Colonic mucosa (tissue), 4 donors: ENCODE measurements around the gene WWOX. TPM values are rescaled to one million over a fixed set of nuclear protein-coding genes. Genes with fewer than 3 reads are reported as not detected.

Source experiments
- DNase-seq: peaks from one replicate; pipeline ENCODE4 v3.0.0-alpha.2; 2020
- H3K27ac ChIP-seq: fragments of 200-600 bp; one replicate; pipeline ENCODE4 v1.8.0; 2021
- H3K27me3 ChIP-seq: fragments of 200-600 bp; one replicate; pipeline ENCODE4 v1.8.0; 2021
- H3K36me3 ChIP-seq: fragments of 200-600 bp; one replicate; pipeline ENCODE4 v1.8.0; 2021
- H3K4me1 ChIP-seq: fragments of 200-600 bp; one replicate; pipeline ENCODE4 v1.8.0; 2021; ENCODE audit warnings: mild to moderate bottlenecking
- H3K4me3 ChIP-seq: fragments of 200-600 bp; one replicate; pipeline ENCODE4 v1.8.0; 2021
- H3K9ac ChIP-seq, 2 donors: one replicate each; pipeline ENCODE4 v1.7.0; 2013; ENCODE audit warnings: control low read depth in 2 of 2, low read depth in 2 of 2, low read length in 2 of 2
- H3K9me3 ChIP-seq: fragments of 200-600 bp; one replicate; pipeline ENCODE4 v1.8.0; 2021
- intact Hi-C: fragments of 100-400 bp; cut with DNase I; formaldehyde crosslinking; loops from one replicate; pipeline ENCODE4 v1.14.1; 2022
- total RNA-seq, 2 donors: library from RNA; stranded (reverse); fragmentation: NEBNext Ultra II Directional in 1 of 2; extraction: Animal tissue kit (Norgen Biotek cat#: 25700) in 1 of 2; gene quantifications; one replicate each; pipeline ENCODE4 v1.2.1, GENCODE V29; 2021
- TF ChIP-seq, protein P1 (sequence below): fragments of 200-600 bp; IDR thresholded peaks from one replicate; pipeline ENCODE4 v1.8.0; 2022; ENCODE audit warnings: antibody characterized with exemption, mild to moderate bottlenecking
- donor health status: healthy.
- donor health status: DM: no; HTN: no; CAD: no.
- donor health status: DM: no; HTN: no; CAD: no.

The WWOX gene
- total RNA-seq, 2 donors from 2014 or later = 7.2 to 11.0 TPM

DNA sequence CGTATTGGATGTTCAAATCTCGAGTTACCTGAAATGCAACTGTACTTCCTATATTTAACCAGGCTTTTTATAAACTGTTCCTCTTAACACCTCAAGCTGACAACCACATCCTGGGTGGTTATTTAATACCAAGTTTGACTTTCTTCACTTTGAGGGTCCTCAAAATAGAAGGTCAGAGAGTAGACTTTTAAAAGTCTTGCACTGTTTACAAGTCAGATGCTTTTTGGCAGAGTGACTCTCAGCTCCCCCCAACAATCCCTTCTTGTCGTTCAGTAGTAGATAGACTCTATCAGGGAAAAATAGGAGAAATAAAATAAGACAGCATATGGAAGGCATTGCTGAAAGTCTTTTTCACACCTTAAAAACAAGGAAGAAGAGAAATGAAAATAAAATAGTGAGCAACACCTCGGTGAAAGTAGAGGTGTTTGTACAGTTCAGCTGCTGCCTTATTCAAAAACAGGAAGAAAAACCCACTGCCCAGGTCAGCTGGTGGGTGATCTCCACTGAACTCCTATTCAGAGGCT, 650.4 kb downstream of the WWOX start:
- H3K27ac ChIP-seq = no peak overlapping the region

DNA sequence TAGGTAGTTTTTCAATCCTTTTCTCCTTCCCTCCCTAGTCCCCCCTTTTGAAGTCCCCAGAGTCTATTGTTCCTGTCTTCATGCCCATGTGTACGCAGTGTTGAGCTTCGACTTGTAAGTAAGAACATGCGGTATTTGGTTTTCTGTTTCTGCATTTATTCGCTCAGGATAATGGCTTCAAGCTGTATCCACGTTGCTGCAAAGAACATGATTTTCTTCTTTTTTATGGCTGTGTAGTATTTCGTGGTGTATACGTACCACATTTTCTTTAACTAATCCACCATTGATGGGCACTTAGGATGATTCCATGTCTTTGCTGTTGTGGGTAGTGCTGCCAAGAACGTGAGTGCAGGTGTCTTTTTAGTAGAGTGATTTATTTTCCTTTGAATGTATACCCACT, 651.2 kb downstream of the WWOX start:
- Histone ChIP-seq H3K36me3 (no peaks in the 10 kb centered on the region), H3K9me3 (no peaks in the 10 kb centered on the region), H3K4me1 (no peaks in the 10 kb centered on the region), H3K27ac (no peak overlapping the region), H3K27me3 (no peaks in the 10 kb centered on the region), H3K4me3 (no peak overlapping the region), H3K9ac (no peak overlapping the region)
- intact Hi-C loops = no loop called here
- no peak for DNase-seq
- TF ChIP-seq, protein P1, sequence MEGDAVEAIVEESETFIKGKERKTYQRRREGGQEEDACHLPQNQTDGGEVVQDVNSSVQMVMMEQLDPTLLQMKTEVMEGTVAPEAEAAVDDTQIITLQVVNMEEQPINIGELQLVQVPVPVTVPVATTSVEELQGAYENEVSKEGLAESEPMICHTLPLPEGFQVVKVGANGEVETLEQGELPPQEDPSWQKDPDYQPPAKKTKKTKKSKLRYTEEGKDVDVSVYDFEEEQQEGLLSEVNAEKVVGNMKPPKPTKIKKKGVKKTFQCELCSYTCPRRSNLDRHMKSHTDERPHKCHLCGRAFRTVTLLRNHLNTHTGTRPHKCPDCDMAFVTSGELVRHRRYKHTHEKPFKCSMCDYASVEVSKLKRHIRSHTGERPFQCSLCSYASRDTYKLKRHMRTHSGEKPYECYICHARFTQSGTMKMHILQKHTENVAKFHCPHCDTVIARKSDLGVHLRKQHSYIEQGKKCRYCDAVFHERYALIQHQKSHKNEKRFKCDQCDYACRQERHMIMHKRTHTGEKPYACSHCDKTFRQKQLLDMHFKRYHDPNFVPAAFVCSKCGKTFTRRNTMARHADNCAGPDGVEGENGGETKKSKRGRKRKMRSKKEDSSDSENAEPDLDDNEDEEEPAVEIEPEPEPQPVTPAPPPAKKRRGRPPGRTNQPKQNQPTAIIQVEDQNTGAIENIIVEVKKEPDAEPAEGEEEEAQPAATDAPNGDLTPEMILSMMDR = no peak

More for the DNA sequence above, 650.4 kb downstream of the WWOX start:
- Histone ChIP-seq H3K9me3 (no peaks in the 10 kb centered on the region), H3K36me3 (no peaks in the 10 kb centered on the region), H3K4me3 (no peak overlapping the region), H3K4me1 (no peaks in the 10 kb centered on the region), H3K9ac (no peak overlapping the region), H3K27me3 (no peaks in the 10 kb centered on the region)
- no peak for DNase-seq
- intact Hi-C loops = no loop called here
- TF ChIP-seq, protein P1 = no peak

DNA sequence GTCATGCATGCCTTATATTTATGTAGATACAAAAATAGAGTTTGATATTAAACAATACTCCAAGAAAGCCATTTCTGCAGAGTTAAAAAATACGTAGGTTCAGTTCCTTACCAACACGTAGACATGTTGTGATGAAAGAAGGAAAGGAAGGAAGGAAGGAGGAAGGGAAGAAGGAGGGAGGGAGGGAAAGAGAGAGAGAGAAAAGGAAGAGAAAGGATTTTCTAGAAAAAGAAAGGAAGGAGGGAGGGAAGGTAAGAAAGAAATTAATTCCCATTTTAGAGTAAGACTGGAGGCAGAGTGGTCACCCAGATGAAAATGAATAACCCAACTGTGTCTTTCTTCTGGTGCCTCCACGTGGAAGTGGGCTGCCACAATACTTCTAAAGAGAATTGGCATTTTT, 652.1 kb downstream of the WWOX start:
- H3K4me3 ChIP-seq = no peak overlapping the region
- H3K27ac ChIP-seq = no peak overlapping the region

DNA sequence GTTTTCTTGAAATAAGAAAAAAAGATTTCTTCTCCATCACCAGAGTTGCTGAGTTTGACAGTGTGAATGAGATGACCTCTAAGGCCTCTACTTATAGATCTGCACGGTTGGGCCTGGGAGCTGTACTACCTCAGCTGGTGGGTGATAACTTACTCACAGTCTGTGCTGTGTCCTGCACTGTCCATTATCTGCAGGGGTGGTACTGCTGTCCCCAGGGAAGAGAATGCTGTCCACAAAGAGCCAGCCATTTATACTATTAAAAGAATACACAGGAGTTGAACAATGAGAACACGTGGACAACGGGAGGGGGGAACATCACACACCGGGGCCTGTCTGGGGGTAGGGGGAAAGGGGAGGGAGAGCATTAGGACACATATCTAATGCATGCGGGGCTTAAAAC, 655.3 kb downstream of the WWOX start:
- no peaks in the 10 kb centered on the region for H3K4me1 ChIP-seq
- TF ChIP-seq, protein P1 = no peak
- no peak overlapping the region for H3K9ac ChIP-seq
- intact Hi-C loops = no loop called here
- no peak for DNase-seq
- H3K9me3 ChIP-seq = no peaks in the 10 kb centered on the region
- H3K27ac ChIP-seq = no peak overlapping the region
- H3K4me3 ChIP-seq = no peak overlapping the region
- no peaks in the 10 kb centered on the region for H3K27me3 ChIP-seq
- H3K36me3 ChIP-seq = no peaks in the 10 kb centered on the region

More for the DNA sequence above, 652.1 kb downstream of the WWOX start:
- Histone ChIP-seq H3K9ac (no peak overlapping the region), H3K27me3 (no peaks in the 10 kb centered on the region), H3K36me3 (no peaks in the 10 kb centered on the region), H3K4me1 (no peaks in the 10 kb centered on the region), H3K9me3 (no peaks in the 10 kb centered on the region)
- DNase-seq = no peak
- TF ChIP-seq, protein P1 = no peak
- intact Hi-C loops = no loop called here

DNA sequence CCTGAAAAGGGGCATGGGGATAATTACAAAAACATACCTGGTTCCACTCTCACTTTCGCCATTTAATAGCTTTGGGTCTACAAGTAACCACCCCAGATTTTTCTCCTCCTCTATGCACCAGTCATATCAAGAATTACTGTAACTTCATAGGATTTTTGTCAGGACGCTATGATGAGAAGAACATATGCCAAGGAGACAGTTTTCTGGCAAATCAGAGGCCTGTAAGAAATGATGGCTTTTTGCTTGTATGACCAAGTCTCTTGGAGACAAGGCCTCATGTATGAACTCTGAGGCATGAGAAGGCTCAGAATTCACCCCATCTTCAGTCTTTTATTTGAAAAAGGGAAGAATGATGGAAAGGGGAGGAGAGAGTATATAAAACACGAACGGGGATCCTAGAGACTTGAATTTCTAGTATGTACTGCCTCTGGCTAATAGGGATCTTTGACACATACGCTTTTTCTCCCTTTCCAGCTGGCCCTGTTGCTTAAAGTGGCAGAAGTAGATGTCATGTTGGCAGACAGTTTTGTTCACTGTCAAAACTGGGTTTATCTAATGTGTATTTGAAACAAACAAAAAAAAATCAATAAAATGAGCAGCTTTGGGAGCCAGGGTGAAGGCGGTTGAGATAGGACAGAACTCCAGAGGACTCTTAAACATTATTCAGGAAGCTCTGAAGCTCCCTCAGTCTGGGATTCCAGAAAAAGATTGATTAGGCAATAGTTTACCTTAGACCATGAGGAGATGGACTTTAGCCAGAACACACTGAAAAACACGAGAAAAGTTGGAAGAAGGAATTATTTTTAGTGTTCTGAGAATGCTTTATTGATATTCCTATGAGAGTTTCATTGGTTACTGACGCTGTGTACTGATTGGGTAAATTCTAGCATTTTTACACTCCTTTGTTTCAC, 656.6 kb downstream of the WWOX start:
- no peak for DNase-seq
- Histone ChIP-seq H3K27me3 (no peaks in the 10 kb centered on the region), H3K27ac (no peak overlapping the region), H3K4me3 (no peak overlapping the region), H3K4me1 (no peaks in the 10 kb centered on the region), H3K9me3 (no peaks in the 10 kb centered on the region), H3K9ac (no peak overlapping the region), H3K36me3 (no peaks in the 10 kb centered on the region)
- TF ChIP-seq, protein P1 = no peak
- intact Hi-C loops = no loop called here
